HCT116 (cell line): ENCODE data around the gene ACTN2.

ENCODE experiments used
- CTCF ChIP-seq, 3 experiments: fragments of 200-600 bp in 1 of 3; sonication (generic) in 1 of 3; IDR thresholded peaks in 2 of 3; conservative IDR thresholded peaks in 1 of 3; 2 replicates each; pipeline ENCODE4 v1.5.1; 2012 to 2017; ENCODE audit warnings: low read depth in 2 of 3, low read length in 2 of 3, antibody characterized with exemption in 1 of 3, borderline replicate concordance in 1 of 3, control low read depth in 1 of 3, mild to moderate bottlenecking in 1 of 3, mixed read lengths in 1 of 3, mixed run types in 1 of 3, moderate library complexity in 1 of 3; ENCODE audit not compliant: insufficient read depth in 1 of 3
- EZH2 ChIP-seq: fragments of 200-600 bp; sonication (generic); IDR thresholded peaks from 2 replicates; pipeline ENCODE4 v1.6.1; 2017; ENCODE audit warnings: antibody characterized with exemption, mixed run types
- POLR2A ChIP-seq: IDR thresholded peaks from 2 replicates; pipeline ENCODE4 v1.7.0; 2011; ENCODE audit warnings: borderline replicate concordance; ENCODE audit not compliant: insufficient read depth, insufficient read length; ENCODE audit errors: extremely low read depth
- POLR2AphosphoS5 ChIP-seq: IDR thresholded peaks from 2 replicates; pipeline ENCODE4 v1.6.1; 2011; ENCODE audit warnings: mild to moderate bottlenecking, low read depth, low read length, moderate library complexity
- RAD21 ChIP-seq: IDR thresholded peaks from 2 replicates; pipeline ENCODE4 v1.6.1; 2012; ENCODE audit warnings: low read depth, mild to moderate bottlenecking
- SIN3A ChIP-seq: IDR thresholded peaks from 2 replicates; pipeline ENCODE4 v1.6.1; 2012; ENCODE audit warnings: low read depth

DNA sequence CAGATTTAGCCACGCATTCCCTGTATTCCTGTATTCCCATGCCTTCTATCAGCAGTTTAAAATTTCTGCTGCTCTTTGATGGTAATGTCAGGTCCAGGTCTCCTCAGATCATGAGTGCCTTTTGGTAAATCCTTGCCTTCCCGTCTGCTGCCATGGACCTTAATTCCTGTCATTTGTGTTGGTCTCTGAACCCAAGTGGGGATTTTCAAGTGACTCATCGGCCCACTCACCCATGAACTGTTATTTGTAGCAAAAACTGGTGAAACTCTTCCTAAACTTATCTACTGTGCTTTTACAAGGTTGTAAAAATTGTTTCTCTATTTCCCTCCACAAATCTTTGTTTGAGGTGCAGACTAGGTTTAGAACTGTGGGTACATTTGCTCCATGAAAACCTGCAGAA is 47.4 kb downstream of the ACTN2 start:
- TF ChIP-seq POLR2A (no peak), POLR2AphosphoS5 (no peak), SIN3A (no peak), RAD21 (no peak), EZH2 (no peak), CTCF (IDR thresholded peaks at IDR 0.05 in 2 of 3, conservative IDR thresholded peaks at IDR 0.05 in 1 of 3; ENCODE audit: borderline replicate concordance in 1 of 3, insufficient read depth in 1 of 3, low read depth in 2 of 3, low read length in 2 of 3) (no peak)
